ENCODE measurements around the gene HEATR5A.

DNA sequence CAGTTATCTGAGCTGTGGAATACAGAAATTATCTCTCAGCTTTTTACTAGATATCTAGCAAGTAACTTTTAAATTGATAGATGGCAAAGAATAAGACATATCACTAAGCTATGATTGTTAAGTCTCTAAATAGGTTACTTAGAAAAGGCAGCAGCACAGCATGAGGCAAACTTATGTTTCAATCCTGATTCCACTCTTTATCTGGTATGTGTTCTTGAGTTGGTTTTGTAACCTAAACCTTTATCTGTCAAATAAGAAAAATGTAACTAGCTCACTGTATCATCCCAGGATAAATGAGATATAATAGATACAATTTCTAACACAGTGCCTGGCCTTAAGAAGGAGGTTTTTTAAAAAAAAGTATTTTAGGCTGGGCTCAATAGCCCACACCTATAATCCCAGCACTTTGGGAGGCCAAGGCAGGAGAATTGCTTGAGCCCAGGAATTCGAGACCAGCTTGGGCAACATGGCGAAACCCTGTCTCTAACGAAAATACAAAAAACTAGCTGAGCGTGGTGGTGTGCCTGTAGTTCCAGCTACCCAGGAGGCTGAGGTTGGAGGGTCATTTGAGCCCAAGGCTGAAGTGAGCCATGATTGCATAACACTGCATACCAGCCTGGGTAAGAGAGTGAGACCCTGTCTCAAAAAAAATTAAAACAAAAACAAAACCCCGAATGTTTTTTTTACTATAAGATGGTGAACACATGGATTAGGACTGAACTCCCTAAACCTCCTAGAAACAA lies 56.8 kb downstream of the HEATR5A start:
- TF ChIP-seq POLR2AphosphoS5 (IDR thresholded peaks at IDR 0.05; ENCODE audit: low read depth, low read length) (no peak), SIN3A (IDR thresholded peaks at IDR 0.05; ENCODE audit: borderline replicate concordance, insufficient read depth, low read length) (no peak), TAF1 (IDR thresholded peaks at IDR 0.05; ENCODE audit: borderline replicate concordance, insufficient read depth, low read length) (no peak)
- TF ChIP-seq, protein P1, sequence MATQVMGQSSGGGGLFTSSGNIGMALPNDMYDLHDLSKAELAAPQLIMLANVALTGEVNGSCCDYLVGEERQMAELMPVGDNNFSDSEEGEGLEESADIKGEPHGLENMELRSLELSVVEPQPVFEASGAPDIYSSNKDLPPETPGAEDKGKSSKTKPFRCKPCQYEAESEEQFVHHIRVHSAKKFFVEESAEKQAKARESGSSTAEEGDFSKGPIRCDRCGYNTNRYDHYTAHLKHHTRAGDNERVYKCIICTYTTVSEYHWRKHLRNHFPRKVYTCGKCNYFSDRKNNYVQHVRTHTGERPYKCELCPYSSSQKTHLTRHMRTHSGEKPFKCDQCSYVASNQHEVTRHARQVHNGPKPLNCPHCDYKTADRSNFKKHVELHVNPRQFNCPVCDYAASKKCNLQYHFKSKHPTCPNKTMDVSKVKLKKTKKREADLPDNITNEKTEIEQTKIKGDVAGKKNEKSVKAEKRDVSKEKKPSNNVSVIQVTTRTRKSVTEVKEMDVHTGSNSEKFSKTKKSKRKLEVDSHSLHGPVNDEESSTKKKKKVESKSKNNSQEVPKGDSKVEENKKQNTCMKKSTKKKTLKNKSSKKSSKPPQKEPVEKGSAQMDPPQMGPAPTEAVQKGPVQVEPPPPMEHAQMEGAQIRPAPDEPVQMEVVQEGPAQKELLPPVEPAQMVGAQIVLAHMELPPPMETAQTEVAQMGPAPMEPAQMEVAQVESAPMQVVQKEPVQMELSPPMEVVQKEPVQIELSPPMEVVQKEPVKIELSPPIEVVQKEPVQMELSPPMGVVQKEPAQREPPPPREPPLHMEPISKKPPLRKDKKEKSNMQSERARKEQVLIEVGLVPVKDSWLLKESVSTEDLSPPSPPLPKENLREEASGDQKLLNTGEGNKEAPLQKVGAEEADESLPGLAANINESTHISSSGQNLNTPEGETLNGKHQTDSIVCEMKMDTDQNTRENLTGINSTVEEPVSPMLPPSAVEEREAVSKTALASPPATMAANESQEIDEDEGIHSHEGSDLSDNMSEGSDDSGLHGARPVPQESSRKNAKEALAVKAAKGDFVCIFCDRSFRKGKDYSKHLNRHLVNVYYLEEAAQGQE (IDR thresholded peaks at IDR 0.05; ENCODE audit: insufficient read depth in 1 of 2, low read depth in 2 of 2, low read length in 2 of 2), result no peak
